ENCODE data around the gene FCN3. TPM values are rescaled to one million over a fixed set of nuclear protein-coding genes. Genes with fewer than 3 reads are reported as not detected.

FCN3 gene
- total RNA-seq, 1 donor from 2014 or later, result not detected

DNA sequence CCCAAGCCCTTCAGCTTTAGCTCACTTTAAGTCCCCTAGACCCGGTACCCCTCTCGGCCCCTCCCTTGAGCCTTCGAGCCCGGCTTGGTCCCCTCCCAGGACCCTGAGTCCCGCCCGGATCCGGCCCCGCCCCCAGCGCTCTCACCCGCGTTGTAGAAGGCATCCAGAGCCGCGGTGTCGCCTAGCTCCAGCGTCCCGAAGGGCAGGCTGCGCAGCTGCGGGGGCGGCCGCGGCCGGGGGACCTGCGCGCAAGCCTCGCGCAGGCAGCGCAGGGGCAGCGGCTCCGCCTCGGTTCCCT lies 8.6 kb downstream of the FCN3 start:
- Mint-ChIP-seq H3K4me3 (peak overlapping the region; percentile 95), H3K4me1 (ENCODE audit: unreplicated experiment) (peaks cover 28% of the 10 kb centered on the region), H3K36me3 (no peaks in the 10 kb centered on the region), H3K9me3 (no peaks in the 10 kb centered on the region), H3K27me3 (no peaks in the 10 kb centered on the region), H3K27ac (peak overlapping the region; percentile 99)
- TF ChIP-seq, protein P1, sequence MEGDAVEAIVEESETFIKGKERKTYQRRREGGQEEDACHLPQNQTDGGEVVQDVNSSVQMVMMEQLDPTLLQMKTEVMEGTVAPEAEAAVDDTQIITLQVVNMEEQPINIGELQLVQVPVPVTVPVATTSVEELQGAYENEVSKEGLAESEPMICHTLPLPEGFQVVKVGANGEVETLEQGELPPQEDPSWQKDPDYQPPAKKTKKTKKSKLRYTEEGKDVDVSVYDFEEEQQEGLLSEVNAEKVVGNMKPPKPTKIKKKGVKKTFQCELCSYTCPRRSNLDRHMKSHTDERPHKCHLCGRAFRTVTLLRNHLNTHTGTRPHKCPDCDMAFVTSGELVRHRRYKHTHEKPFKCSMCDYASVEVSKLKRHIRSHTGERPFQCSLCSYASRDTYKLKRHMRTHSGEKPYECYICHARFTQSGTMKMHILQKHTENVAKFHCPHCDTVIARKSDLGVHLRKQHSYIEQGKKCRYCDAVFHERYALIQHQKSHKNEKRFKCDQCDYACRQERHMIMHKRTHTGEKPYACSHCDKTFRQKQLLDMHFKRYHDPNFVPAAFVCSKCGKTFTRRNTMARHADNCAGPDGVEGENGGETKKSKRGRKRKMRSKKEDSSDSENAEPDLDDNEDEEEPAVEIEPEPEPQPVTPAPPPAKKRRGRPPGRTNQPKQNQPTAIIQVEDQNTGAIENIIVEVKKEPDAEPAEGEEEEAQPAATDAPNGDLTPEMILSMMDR (conservative IDR thresholded peaks at IDR 0.05), result no peak
- DNase-seq (ENCODE audit: extremely low spot score, unreplicated experiment), result peak; percentile 87

- Mint-ChIP-seq H3K9me3 (no peaks in the 10 kb centered on the region), H3K36me3 (no peaks in the 10 kb centered on the region), H3K4me1 (ENCODE audit: unreplicated experiment) (peaks cover 28% of the 10 kb centered on the region), H3K27me3 (no peaks in the 10 kb centered on the region), H3K27ac (peak overlapping the region; percentile 99), H3K4me3 (peak overlapping the region; percentile 95)
- peak; percentile 85 for DNase-seq (ENCODE audit: extremely low spot score, unreplicated experiment)
- TF ChIP-seq, protein P1 (conservative IDR thresholded peaks at IDR 0.05), result no peak
Observed at GRCh38 chr1:27365372-27366112, 9.1 kb downstream of the FCN3 start.

- TF ChIP-seq, protein P1 (conservative IDR thresholded peaks at IDR 0.05), result no peak
- Mint-ChIP-seq H3K4me1 (ENCODE audit: unreplicated experiment) (peaks cover 31% of the 10 kb centered on the region), H3K36me3 (peaks cover under 1% of the 10 kb centered on the region), H3K27ac (peak overlapping the region; percentile 99), H3K4me3 (peak overlapping the region; percentile 95), H3K27me3 (peaks cover 4% of the 10 kb centered on the region), H3K9me3 (no peaks in the 10 kb centered on the region)
- no peak for DNase-seq (ENCODE audit: extremely low spot score, unreplicated experiment)
Observed at GRCh38 chr1:27364696-27365371, 9.8 kb downstream of the FCN3 start.

DNA sequence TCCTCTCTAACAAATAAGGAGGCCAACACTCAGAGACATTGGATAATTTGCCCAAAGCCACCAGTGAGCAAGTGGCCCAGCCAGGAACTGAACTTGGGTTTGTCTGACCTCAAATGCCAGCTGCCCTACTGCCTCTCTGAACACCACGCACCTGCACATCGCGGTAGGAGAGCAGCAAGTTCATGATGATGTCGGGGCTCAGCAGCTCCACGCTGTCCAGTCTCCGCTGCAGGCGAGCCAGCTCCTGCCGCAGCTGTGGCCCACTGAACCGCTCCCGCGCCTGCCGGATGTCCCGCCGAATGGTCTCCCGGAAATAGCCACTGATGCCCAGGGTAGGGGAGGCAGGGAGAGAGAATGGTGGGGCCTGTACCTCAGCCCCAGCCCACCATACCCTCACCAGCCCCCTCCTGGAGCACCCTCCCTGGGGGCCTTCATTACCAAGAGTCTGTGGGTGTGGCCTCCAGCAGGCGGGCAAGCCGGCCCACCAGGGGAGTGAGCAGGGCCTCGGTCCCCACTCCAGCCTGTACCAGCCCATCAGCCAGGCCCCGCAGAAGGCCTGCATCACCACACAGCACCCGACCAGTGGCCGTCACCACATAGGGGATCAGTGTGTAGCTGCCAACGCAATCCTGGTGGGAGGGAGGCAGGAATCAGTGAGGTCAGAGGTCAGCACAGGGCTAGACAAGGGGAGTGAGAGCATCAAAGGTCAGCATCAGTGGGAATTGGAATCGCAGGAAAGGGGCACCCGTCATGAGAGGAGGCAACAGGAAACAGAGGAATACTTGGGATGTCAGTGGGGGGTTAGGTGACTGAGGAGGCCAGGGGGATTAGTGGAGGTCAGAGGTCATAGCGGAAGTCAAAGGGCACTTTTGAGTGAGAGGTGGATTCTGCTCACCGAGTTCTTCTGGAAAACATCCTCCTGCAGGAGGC lies 10.6 kb downstream of the FCN3 start:
- Mint-ChIP-seq H3K27me3 (peaks cover 12% of the 10 kb centered on the region), H3K27ac (peak overlapping the region; percentile 53), H3K4me1 (ENCODE audit: unreplicated experiment) (peaks cover 35% of the 10 kb centered on the region), H3K9me3 (no peaks in the 10 kb centered on the region), H3K36me3 (peaks cover 5% of the 10 kb centered on the region), H3K4me3 (peak overlapping the region; percentile 44)
- TF ChIP-seq, protein P1 (conservative IDR thresholded peaks at IDR 0.05), result no peak
- DNase-seq (ENCODE audit: extremely low spot score, unreplicated experiment), result no peak

DNA sequence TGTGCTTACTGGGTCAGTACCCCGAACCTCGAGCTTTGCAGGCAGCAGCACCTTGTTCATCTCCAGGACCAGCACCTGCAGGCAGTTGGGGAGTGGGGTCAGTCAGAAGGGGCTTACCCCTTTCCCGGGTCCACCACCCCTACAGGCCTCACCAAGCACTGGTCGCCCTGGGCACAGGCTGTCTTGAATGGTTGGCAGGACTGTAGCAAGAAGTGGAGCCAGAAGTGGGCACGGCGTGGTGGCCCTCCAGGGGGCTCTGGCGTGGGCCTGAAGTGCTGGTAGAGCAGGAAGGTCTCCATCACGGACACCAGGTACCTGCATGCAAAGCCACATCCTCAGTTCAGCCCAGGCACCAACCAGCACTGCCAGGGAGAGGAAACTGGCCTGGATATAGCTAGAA lies 13.1 kb downstream of the FCN3 start:
- H3K27me3 Mint-ChIP-seq, result peaks cover 20% of the 10 kb centered on the region

More for the DNA sequence above, 13.1 kb downstream of the FCN3 start:
- no peak overlapping the region for H3K27ac Mint-ChIP-seq
- H3K36me3 Mint-ChIP-seq, result peaks cover 8% of the 10 kb centered on the region
- TF ChIP-seq, protein P1 (conservative IDR thresholded peaks at IDR 0.05), result no peak
- H3K9me3 Mint-ChIP-seq, result no peaks in the 10 kb centered on the region
- peaks cover 25% of the 10 kb centered on the region for H3K4me1 Mint-ChIP-seq (ENCODE audit: unreplicated experiment)
- DNase-seq (ENCODE audit: extremely low spot score, unreplicated experiment), result no peak
- no peak overlapping the region for H3K4me3 Mint-ChIP-seq

Measured in type B pancreatic cell (in vitro differentiated cells).